Activated CD8-positive, alpha-beta T cell treated with anti-CD3 and anti-CD28 coated beads for 36 hours (primary cell): Measurements from ENCODE around the gene RASL10B. TPM values are rescaled to one million over a fixed set of nuclear protein-coding genes. Genes with fewer than 3 reads are reported as not detected.

Source experiments
- ATAC-seq: fragments of 200-7000 bp; cut with Tn5 transposase; one replicate; pipeline ENCODE4 v1.10.0; 2021; ENCODE audit warnings: mild to moderate bottlenecking, moderate library complexity
- CTCF ChIA-PET: fragments of 350-600 bp; sonication (Branson Sonifier 250); formaldehyde crosslinking; loops from one replicate; lab custom pipeline; 2021; ENCODE audit warnings: antibody characterized with exemption; lab: Charles Lee
- POLR2A ChIA-PET: fragments of 350-600 bp; sonication (Branson Sonifier 250); formaldehyde crosslinking; loops from one replicate; lab custom pipeline; 2021; ENCODE audit warnings: antibody characterized with exemption; lab: Charles Lee
- DNase-seq: peaks from one replicate; pipeline ENCODE4 v3.0.0-alpha.2; 2020
- H3K27ac Mint-ChIP-seq: one replicate; pipeline ENCODE4 v1.8.0; 2021; ENCODE audit warnings: mild to moderate bottlenecking, mixed read lengths
- H3K27me3 Mint-ChIP-seq: one replicate; pipeline ENCODE4 v1.8.0; 2021; ENCODE audit warnings: mixed read lengths
- H3K36me3 Mint-ChIP-seq: one replicate; pipeline ENCODE4 v1.8.0; 2021; ENCODE audit warnings: low read depth, mixed read lengths
- H3K4me1 Mint-ChIP-seq: one replicate; pipeline ENCODE4 v1.8.0; 2021; ENCODE audit warnings: low read depth, mixed read lengths
- H3K4me3 Mint-ChIP-seq: one replicate; pipeline ENCODE4 v1.8.0; 2021; ENCODE audit warnings: mild to moderate bottlenecking, moderate library complexity, mixed read lengths
- H3K9me3 Mint-ChIP-seq: one replicate; pipeline ENCODE4 v1.8.0; 2021; ENCODE audit warnings: mixed read lengths
- intact Hi-C: fragments of 100-400 bp; cut with micrococcal nuclease; formaldehyde crosslinking; loops from one replicate; pipeline ENCODE4 v1.10.0; 2022
- total RNA-seq, 2 experiments: library from RNA; stranded (reverse); gene quantifications; one replicate each; pipeline ENCODE4 v1.2.3, GENCODE V29; 2021
- TF ChIP-seq, protein P1 (sequence below): fragments of 200-600 bp; IDR thresholded peaks from one replicate; pipeline ENCODE4 v1.8.0; 2022; ENCODE audit warnings: antibody characterized with exemption, mild to moderate bottlenecking

The RASL10B gene, protein sequence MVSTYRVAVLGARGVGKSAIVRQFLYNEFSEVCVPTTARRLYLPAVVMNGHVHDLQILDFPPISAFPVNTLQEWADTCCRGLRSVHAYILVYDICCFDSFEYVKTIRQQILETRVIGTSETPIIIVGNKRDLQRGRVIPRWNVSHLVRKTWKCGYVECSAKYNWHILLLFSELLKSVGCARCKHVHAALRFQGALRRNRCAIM
- total RNA-seq, result 1 to 10 TPM; 1.9 to 2.3 TPM

- ChIA-PET CTCF (interaction anchor here (0.8 to 5.3 kb wide), 8 partner anchors 10 to 419 kb away, joined by 3 to 28 read pairs (median 4); no protein-coding TSS in a partner anchor), POLR2A (interaction anchor here (1.6 to 2.2 kb wide), 2 partner anchors 12 to 33 kb away, joined by 4 to 6 read pairs; no protein-coding TSS in a partner anchor)
- Mint-ChIP-seq H3K9me3 (no peaks in the 10 kb centered on the region), H3K4me3 (peak within 1 kb of the TSS; percentile 77), H3K27me3 (no peaks in the 10 kb centered on the region), H3K4me1 (peaks cover 14% of the 10 kb centered on the region), H3K36me3 (peaks cover 3% of the 10 kb centered on the region), H3K27ac (peak within 1 kb of the TSS; percentile 29)
- TF ChIP-seq, protein P1, sequence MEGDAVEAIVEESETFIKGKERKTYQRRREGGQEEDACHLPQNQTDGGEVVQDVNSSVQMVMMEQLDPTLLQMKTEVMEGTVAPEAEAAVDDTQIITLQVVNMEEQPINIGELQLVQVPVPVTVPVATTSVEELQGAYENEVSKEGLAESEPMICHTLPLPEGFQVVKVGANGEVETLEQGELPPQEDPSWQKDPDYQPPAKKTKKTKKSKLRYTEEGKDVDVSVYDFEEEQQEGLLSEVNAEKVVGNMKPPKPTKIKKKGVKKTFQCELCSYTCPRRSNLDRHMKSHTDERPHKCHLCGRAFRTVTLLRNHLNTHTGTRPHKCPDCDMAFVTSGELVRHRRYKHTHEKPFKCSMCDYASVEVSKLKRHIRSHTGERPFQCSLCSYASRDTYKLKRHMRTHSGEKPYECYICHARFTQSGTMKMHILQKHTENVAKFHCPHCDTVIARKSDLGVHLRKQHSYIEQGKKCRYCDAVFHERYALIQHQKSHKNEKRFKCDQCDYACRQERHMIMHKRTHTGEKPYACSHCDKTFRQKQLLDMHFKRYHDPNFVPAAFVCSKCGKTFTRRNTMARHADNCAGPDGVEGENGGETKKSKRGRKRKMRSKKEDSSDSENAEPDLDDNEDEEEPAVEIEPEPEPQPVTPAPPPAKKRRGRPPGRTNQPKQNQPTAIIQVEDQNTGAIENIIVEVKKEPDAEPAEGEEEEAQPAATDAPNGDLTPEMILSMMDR, result no peak
- intact Hi-C loops, result no loop called here
- DNase-seq, result peak; percentile 74
- peak; percentile 89 for ATAC-seq
These were observed at the start of gene RASL10B for GRCh38 chr17:35731239-35731916. Gene RASL10B (plus strand): TSS chr17:35731639. CDS start chr17:35735185, 3,546 bp downstream.

- Mint-ChIP-seq H3K4me1 (peaks cover 11% of the 10 kb centered on the region), H3K4me3 (no peak overlapping the region), H3K36me3 (peaks cover 36% of the 10 kb centered on the region), H3K27ac (no peak overlapping the region), H3K9me3 (no peaks in the 10 kb centered on the region), H3K27me3 (no peaks in the 10 kb centered on the region)
- intact Hi-C loops, result no loop called here
- ChIA-PET POLR2A (interaction anchor here (0.6 to 1.4 kb wide), 2 partner anchors 95 to 530 kb away, joined by 3 read pairs; no protein-coding TSS in a partner anchor), CTCF (interaction anchor here (1.0 to 1.1 kb wide), 2 partner anchors 64 to 71 kb away, joined by 3 to 4 read pairs; no protein-coding TSS in a partner anchor)
- DNase-seq, result no peak
- TF ChIP-seq, protein P1, result no peak
- ATAC-seq, result no peak
These were observed 47.8 kb upstream of the RASL10B start for GRCh38 chr17:35683591-35683990.

GRCh38 chr17:35684055-35684802, 47.2 kb upstream of the RASL10B start:
- ChIA-PET POLR2A (interaction anchor here (0.6 to 1.4 kb wide), 2 partner anchors 96 to 530 kb away, joined by 3 read pairs; no protein-coding TSS in a partner anchor), CTCF (interaction anchor here (1.0 to 1.1 kb wide), 2 partner anchors 63 to 71 kb away, joined by 3 to 4 read pairs; no protein-coding TSS in a partner anchor)
- Mint-ChIP-seq H3K36me3 (peaks cover 41% of the 10 kb centered on the region), H3K27me3 (no peaks in the 10 kb centered on the region), H3K4me1 (peaks cover 5% of the 10 kb centered on the region), H3K9me3 (no peaks in the 10 kb centered on the region), H3K4me3 (no peak overlapping the region), H3K27ac (no peak overlapping the region)
- ATAC-seq (no peak), DNase-seq (no peak)
- TF ChIP-seq, protein P1, result no peak
- intact Hi-C loops, result no loop called here

DNA sequence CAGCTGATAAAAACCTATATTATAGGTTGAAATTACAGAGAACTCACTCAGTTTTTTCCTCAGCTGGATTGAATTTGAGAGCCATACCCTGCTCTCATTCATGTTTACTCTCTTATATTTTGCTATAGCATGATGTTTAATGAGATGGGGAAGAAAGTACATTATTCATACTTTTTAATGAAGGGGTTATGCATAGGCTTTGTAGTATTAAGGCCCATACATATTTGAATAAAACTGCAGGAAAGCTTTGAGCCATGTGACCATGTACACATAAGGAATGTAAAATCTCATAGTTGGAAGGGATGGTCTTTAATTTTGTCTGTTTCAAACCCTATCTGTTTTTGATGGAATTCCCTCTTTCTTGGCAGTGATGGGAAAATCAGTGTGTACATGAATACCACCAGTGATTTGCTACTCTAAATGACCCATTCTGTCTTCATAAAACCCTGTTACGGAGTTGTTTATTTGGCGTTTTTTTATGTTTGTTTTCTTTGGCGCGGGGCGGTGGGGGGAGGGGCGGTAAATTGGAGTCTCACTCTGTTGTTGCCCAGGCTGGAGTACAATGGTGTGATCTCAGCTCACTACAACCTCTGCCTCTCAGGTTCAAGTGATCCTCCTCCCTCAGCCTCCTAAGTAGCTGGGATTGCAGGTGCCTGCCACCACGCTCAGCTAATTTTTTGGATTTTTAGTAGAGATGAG, 38.8 kb upstream of the RASL10B start:
- ATAC-seq (no peak), DNase-seq (no peak)
- ChIA-PET CTCF (no interaction called here), POLR2A (no interaction called here)
- intact Hi-C loops, result no loop called here
- Mint-ChIP-seq H3K27ac (no peak overlapping the region), H3K4me1 (no peaks in the 10 kb centered on the region), H3K27me3 (no peaks in the 10 kb centered on the region), H3K4me3 (no peak overlapping the region), H3K36me3 (peaks cover 43% of the 10 kb centered on the region), H3K9me3 (no peaks in the 10 kb centered on the region)
- TF ChIP-seq, protein P1, result no peak
